ENCODE measurements around the gene YEATS2. TPM values are rescaled to one million over a fixed set of nuclear protein-coding genes. Genes with fewer than 3 reads are reported as not detected.

Gene YEATS2
- total RNA-seq, 4 donors from 2014 or later, result 26.7 to 45.0 (median 27.8) TPM

DNA sequence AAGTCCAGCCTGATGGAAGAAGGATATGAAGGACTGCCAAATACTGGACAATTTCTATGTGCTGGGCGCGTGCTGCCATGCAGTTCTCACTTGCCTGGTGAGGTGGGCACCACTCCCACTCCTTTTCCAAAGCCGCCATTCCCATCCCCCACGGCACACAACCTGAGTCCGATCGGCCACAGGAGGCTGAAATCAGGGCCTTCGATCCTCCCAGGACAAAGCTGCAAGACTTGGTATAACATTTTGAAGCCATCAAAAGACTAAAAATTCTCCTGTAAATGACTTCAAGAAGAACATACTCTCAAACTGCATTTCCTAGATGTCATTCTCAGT lies 130.9 kb downstream of the YEATS2 start:
- H3K27ac ChIP-seq, result no peak overlapping the region
- H3K36me3 ChIP-seq, result peaks cover 0 to 63% (median 0%) of the 10 kb centered on the region in 3 donors
- TF ChIP-seq POLR2A (IDR thresholded peaks at IDR 0.05), result no peak
- TF ChIP-seq, protein P1, sequence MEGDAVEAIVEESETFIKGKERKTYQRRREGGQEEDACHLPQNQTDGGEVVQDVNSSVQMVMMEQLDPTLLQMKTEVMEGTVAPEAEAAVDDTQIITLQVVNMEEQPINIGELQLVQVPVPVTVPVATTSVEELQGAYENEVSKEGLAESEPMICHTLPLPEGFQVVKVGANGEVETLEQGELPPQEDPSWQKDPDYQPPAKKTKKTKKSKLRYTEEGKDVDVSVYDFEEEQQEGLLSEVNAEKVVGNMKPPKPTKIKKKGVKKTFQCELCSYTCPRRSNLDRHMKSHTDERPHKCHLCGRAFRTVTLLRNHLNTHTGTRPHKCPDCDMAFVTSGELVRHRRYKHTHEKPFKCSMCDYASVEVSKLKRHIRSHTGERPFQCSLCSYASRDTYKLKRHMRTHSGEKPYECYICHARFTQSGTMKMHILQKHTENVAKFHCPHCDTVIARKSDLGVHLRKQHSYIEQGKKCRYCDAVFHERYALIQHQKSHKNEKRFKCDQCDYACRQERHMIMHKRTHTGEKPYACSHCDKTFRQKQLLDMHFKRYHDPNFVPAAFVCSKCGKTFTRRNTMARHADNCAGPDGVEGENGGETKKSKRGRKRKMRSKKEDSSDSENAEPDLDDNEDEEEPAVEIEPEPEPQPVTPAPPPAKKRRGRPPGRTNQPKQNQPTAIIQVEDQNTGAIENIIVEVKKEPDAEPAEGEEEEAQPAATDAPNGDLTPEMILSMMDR (IDR thresholded peaks at IDR 0.05), result no peak
- no peak for TF ChIP-seq EP300 (IDR thresholded peaks at IDR 0.05)
- no peak overlapping the region for H3K4me3 ChIP-seq
- DNase-seq (ENCODE audit: low spot score in 2 of 2), result no peak
- WGBS, 2 donors, result 92 to 94% methylated on average over 7 of the region's 7 CpGs
- H3K27me3 ChIP-seq, result no peaks in the 10 kb centered on the region
- peaks cover 0 to 20% (median 5%) of the 10 kb centered on the region in 4 donors for H3K4me1 ChIP-seq
- no peaks in the 10 kb centered on the region for H3K9me3 ChIP-seq

DNA sequence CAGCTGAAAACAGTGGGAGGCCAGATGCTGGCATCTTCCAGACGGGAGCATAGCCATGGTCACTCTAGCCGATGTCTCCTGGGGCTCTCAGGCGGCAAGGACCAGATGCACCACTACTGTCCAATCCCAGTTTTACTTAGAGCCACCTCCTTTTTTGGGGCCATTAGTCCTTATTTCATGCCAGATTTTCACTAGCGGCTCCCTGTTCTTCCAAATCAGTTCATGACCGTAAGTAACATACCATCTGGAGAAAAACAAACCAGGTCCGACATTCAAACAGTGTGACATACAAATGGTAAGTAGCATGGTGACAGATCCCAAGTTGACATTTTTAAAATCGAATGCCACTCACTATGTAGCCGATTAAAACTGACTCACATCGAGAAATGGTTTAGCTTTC lies 131.9 kb downstream of the YEATS2 start:
- Histone ChIP-seq H3K9me3 (no peaks in the 10 kb centered on the region), H3K36me3 (peaks cover 0 to 72% (median 0%) of the 10 kb centered on the region in 3 donors), H3K4me3 (no peak overlapping the region), H3K27ac (no peak overlapping the region), H3K27me3 (no peaks in the 10 kb centered on the region), H3K4me1 (peaks cover 0 to 13% (median 3%) of the 10 kb centered on the region in 4 donors)
- WGBS, 2 donors, result 95% methylated on average over 9 of the region's 9 CpGs
- DNase-seq (ENCODE audit: low spot score in 2 of 2), result no peak
- TF ChIP-seq, protein P1 (IDR thresholded peaks at IDR 0.05), result no peak
- TF ChIP-seq EP300 (IDR thresholded peaks at IDR 0.05), result no peak
- no peak for TF ChIP-seq POLR2A (IDR thresholded peaks at IDR 0.05)

DNA sequence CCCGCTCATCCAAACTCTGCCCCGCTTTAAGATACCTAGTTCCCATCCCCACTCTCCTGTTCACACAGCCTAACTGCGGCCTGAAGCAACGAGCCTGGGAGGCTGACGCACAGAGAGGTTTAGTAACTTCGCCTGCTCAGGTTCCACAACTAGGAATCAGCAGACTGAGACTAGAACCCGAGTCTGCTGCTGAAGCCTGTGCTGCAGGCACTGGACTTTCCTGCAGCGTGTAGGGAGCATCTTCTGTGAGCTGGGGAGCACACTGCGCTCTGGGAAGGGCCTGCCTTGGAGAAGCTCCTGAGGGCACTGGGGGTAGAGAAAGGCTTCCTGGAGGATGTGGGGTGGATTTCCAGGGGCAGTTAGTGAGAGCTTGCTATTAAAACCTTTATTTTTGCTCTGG lies 132.6 kb downstream of the YEATS2 start:
- no peaks in the 10 kb centered on the region for H3K9me3 ChIP-seq
- no peak for DNase-seq (ENCODE audit: low spot score in 2 of 2)
- no peak overlapping the region for H3K27ac ChIP-seq
- peaks cover 0 to 74% (median 0%) of the 10 kb centered on the region in 3 donors for H3K36me3 ChIP-seq
- H3K4me3 ChIP-seq, result no peak overlapping the region
- TF ChIP-seq POLR2A (IDR thresholded peaks at IDR 0.05), result no peak
- TF ChIP-seq EP300 (IDR thresholded peaks at IDR 0.05), result no peak
- TF ChIP-seq, protein P1 (IDR thresholded peaks at IDR 0.05), result no peak
- WGBS, 2 donors, result 95 to 98% methylated on average over 8 to 9 of the region's 9 CpGs
- H3K27me3 ChIP-seq, result no peaks in the 10 kb centered on the region
- peaks cover 0 to 6% (median 0%) of the 10 kb centered on the region in 4 donors for H3K4me1 ChIP-seq

DNA sequence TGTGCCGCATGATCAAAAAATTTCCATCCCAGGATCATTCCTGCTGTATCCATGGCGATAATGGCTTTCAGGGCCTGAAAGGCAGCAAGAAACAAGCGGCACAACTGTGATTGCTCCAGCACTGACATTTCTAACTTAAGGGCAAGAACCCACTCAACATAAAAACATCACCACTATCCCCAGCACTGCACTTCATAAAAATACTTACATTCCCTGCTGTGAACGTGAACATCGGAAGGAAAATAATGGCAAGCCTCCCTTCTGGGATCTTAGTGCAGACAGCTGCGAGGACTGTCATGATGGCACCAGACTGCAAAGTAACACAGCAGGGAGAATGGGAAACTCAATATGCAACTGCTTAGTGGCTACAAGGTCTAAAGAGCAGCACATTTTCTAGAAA lies 135.9 kb downstream of the YEATS2 start:
- 88 to 92% methylated on average over 6 of the region's 6 CpGs for WGBS, 2 donors
- Histone ChIP-seq H3K4me1 (no peaks in the 10 kb centered on the region), H3K4me3 (no peak overlapping the region), H3K36me3 (peaks cover 0 to 86% (median 0%) of the 10 kb centered on the region in 3 donors), H3K9me3 (no peaks in the 10 kb centered on the region), H3K27me3 (no peaks in the 10 kb centered on the region), H3K27ac (no peak overlapping the region)
- no peak for DNase-seq (ENCODE audit: low spot score in 2 of 2)
- no peak for TF ChIP-seq POLR2A (IDR thresholded peaks at IDR 0.05)

DNA sequence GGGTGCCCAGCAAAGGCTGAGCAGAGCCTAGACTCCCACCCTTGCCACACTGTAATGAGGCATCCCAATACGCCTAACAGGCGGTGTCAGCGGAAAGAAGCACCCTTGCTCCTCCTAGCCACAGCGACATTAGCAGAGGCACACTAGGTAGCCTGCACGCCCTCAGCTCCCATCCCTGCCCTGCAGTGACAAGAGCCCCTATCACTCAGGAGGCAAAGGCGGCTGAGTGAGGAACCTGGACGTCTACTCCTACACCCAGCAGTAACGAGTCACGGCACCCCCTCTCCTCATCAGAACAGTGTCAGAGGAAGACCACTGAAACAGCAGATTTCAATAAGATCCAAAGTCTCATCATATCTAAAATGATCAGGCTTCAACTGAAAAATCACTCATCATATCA lies 139.8 kb downstream of the YEATS2 start:
- H3K9me3 ChIP-seq, result no peaks in the 10 kb centered on the region
- WGBS, 2 donors, result 84 to 96% methylated on average over 9 of the region's 9 CpGs
- H3K4me3 ChIP-seq, result no peak overlapping the region
- H3K27me3 ChIP-seq, result no peaks in the 10 kb centered on the region
- no peak for DNase-seq (ENCODE audit: low spot score in 2 of 2)
- H3K27ac ChIP-seq, result no peak overlapping the region
- H3K4me1 ChIP-seq, result no peaks in the 10 kb centered on the region
- no peak for TF ChIP-seq EP300 (IDR thresholded peaks at IDR 0.05)
- TF ChIP-seq POLR2A (IDR thresholded peaks at IDR 0.05), result no peak
- TF ChIP-seq, protein P1 (IDR thresholded peaks at IDR 0.05), result no peak
- peaks cover 0 to 88% (median 0%) of the 10 kb centered on the region in 3 donors for H3K36me3 ChIP-seq

DNA sequence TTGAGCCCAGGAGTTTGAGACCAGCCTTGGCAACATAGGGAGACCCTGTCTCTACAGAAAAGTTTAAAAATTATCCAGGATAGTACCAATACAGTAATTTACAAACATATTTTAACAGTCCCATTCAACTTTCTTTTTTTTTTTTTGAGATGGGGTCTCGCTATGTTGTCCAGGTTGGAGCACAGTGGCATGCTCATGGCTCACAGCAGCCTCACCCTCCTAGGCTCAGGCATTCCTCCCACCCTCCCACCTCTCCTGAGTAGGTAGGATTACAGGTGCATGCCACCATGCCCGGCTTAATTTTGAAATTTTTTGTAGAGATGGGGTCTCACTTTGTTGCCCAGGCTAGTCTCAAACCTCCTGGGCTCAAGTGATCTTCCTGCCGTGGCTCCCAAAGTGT lies 140.3 kb downstream of the YEATS2 start:
- Histone ChIP-seq H3K9me3 (no peaks in the 10 kb centered on the region), H3K36me3 (peaks cover 0 to 86% (median 0%) of the 10 kb centered on the region in 3 donors), H3K4me1 (no peaks in the 10 kb centered on the region), H3K27ac (no peak overlapping the region), H3K27me3 (no peaks in the 10 kb centered on the region), H3K4me3 (no peak overlapping the region)
- TF ChIP-seq, protein P1 (IDR thresholded peaks at IDR 0.05), result no peak
- TF ChIP-seq EP300 (IDR thresholded peaks at IDR 0.05), result no peak
- TF ChIP-seq POLR2A (IDR thresholded peaks at IDR 0.05), result no peak
- WGBS, 2 donors, result 90 to 98% methylated on average over 3 of the region's 3 CpGs
- no peak for DNase-seq (ENCODE audit: low spot score in 2 of 2)
